HFF-Myc (cell line): ENCODE data around the gene RAB11FIP3.

Experiments
- DNase-seq: peaks from one replicate; pipeline ENCODE4 v3.0.0-alpha.2; 2011; ENCODE audit warnings: low read depth; ENCODE audit errors: extremely low read depth
- H3K4me3 ChIP-seq: replicated peaks from 2 replicates; pipeline ENCODE4 v1.5.1; 2011; ENCODE audit warnings: low read depth, mild to moderate bottlenecking, control low read depth, low read length
- TF ChIP-seq, protein P1 (sequence below): IDR thresholded peaks from 2 replicates; pipeline ENCODE4 v1.5.1; 2012; ENCODE audit warnings: mild to moderate bottlenecking, low read depth, low read length, control low read depth; ENCODE audit errors: missing control alignments

Gene RAB11FIP3

GRCh38 chr16:379183-379960 is 46.1 kb upstream of the RAB11FIP3 start:
- no peak overlapping the region for H3K4me3 ChIP-seq
- no peak for DNase-seq

GRCh38 chr16:379961-380761 is 45.3 kb upstream of the RAB11FIP3 start:
- peak overlapping the region; percentile 77 for H3K4me3 ChIP-seq
- DNase-seq, result no peak
- TF ChIP-seq, protein P1, sequence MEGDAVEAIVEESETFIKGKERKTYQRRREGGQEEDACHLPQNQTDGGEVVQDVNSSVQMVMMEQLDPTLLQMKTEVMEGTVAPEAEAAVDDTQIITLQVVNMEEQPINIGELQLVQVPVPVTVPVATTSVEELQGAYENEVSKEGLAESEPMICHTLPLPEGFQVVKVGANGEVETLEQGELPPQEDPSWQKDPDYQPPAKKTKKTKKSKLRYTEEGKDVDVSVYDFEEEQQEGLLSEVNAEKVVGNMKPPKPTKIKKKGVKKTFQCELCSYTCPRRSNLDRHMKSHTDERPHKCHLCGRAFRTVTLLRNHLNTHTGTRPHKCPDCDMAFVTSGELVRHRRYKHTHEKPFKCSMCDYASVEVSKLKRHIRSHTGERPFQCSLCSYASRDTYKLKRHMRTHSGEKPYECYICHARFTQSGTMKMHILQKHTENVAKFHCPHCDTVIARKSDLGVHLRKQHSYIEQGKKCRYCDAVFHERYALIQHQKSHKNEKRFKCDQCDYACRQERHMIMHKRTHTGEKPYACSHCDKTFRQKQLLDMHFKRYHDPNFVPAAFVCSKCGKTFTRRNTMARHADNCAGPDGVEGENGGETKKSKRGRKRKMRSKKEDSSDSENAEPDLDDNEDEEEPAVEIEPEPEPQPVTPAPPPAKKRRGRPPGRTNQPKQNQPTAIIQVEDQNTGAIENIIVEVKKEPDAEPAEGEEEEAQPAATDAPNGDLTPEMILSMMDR, result no peak

More at GRCh38 chr16:379183-379960, 46.1 kb upstream of the RAB11FIP3 start:
- TF ChIP-seq, protein P1, result no peak

GRCh38 chr16:380762-381011 is 44.8 kb upstream of the RAB11FIP3 start:
- DNase-seq, result no peak
- TF ChIP-seq, protein P1, result no peak
- H3K4me3 ChIP-seq, result peak overlapping the region; percentile 77

DNA sequence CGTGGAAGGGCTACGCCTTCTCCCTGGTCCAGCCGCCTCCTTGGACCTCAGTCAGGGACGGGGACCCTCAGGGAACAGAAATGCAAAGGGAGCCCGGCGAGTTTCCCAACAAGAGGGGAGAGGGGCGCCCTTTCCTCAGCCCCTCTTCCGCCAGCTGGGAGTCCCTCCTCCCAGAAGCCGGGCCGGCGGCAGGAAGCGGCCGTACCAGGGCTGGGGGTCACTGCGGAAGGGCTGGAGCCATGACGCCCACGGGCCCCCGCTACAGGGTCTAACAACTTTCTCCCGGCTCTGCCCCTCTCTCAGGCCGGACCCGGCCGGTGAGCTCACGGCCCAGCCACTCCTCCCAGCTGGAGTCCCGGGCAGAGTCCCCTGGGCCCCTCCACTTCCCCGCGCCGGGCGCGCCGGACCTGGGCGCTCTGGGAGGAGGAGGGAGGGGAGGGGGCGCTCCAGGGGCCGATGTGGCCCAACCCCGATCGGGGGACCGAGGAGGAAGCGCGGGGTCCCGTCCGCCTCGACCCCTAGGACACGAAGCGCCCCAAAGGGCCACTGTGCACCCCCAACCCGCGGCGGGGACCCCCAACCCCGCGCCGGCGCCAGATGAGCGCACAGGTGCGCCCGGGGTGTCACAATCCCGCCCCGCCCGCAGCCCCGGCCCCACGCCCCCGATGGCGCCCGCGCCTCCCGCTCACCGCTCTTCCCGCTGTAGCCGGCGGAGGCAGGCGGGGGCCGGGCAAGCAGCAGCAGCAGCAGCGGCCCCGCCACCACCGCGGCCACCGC is 44.2 kb upstream of the RAB11FIP3 start:
- TF ChIP-seq, protein P1, result no peak
- DNase-seq, result no peak
- H3K4me3 ChIP-seq, result peak overlapping the region; percentile 77

- no peak for DNase-seq
- TF ChIP-seq, protein P1, result no peak
- peak within 1 kb of the TSS; percentile 77 for H3K4me3 ChIP-seq
Observed at GRCh38 chr16:381789-382717, 43.4 kb upstream of the RAB11FIP3 start, which contains the start of gene PGAP6. Gene PGAP6 (minus strand): TSS chr16:381978. CDS start chr16:381821, 157 bp downstream.
